PC-3 (cell line): Measurements from ENCODE around the gene GRIK1. TPM values are rescaled to one million over a fixed set of nuclear protein-coding genes. Genes with fewer than 3 reads are reported as not detected.

Source experiments
- ATAC-seq: fragments of 200-7000 bp; cut with Tn5 transposase; 2 replicates; pipeline ENCODE4 v1.9.1; 2020; ENCODE audit warnings: mild to moderate bottlenecking, moderate library complexity
- BruUV-seq: library from RNA; stranded (reverse); fragments of 400-500 nt; replicated peaks from 2 replicates; lab custom pipeline; 2021; lab: Mats Ljungman, UMichigan
- CTCF ChIA-PET: fragments of 300-600 bp; sonication (Branson Sonifier 250); formaldehyde crosslinking; loops from one replicate; lab custom pipeline; 2022; ENCODE audit warnings: antibody characterized with exemption; lab: Charles Lee
- POLR2A ChIA-PET: fragments of 300-600 bp; sonication (Branson Sonifier 250); formaldehyde crosslinking; loops from one replicate; lab custom pipeline; 2022; ENCODE audit warnings: antibody characterized with exemption; ENCODE audit not compliant: unreplicated experiment; lab: Charles Lee
- DNase-seq: peaks from one replicate; pipeline ENCODE4 v3.0.0-alpha.2; 2015
- H2AFZ ChIP-seq: fragments of 300-600 bp; sonication (generic); 2 replicates; pipeline ENCODE4 v1.6.0; 2016; ENCODE audit warnings: antibody characterized with exemption, low read length
- H3F3A ChIP-seq: fragments of 300-600 bp; sonication (generic); one replicate; pipeline ENCODE4 v1.6.0; 2017; ENCODE audit warnings: antibody characterized with exemption, low read length, control low read depth, mild to moderate bottlenecking; ENCODE audit not compliant: unreplicated experiment
- H3K27ac ChIP-seq: fragments of 300-600 bp; sonication (generic); 2 replicates; pipeline ENCODE4 v1.5.1; 2016; ENCODE audit warnings: mild to moderate bottlenecking, low read length
- H3K27me3 ChIP-seq: fragments of 300-600 bp; sonication (generic); 2 replicates; pipeline ENCODE4 v1.6.1; 2016; ENCODE audit warnings: low read length, mixed read lengths
- H3K36me3 ChIP-seq: fragments of 300-600 bp; sonication (generic); 2 replicates; pipeline ENCODE4 v1.6.1; 2016; ENCODE audit warnings: low read depth, mixed run types, low read length, mixed read lengths
- H3K4me1 ChIP-seq: fragments of 300-600 bp; sonication (generic); 2 replicates; pipeline ENCODE4 v1.5.1; 2016; ENCODE audit warnings: low read length; ENCODE audit not compliant: insufficient read depth
- H3K4me2 ChIP-seq: fragments of 300-600 bp; sonication (generic); 2 replicates; pipeline ENCODE4 v1.6.0; 2016; ENCODE audit warnings: low read length
- H3K4me3 ChIP-seq: fragments of 300-600 bp; sonication (generic); 2 replicates; pipeline ENCODE4 v1.5.1; 2016; ENCODE audit warnings: mild to moderate bottlenecking, low read length, mixed read lengths
- H3K79me2 ChIP-seq: fragments of 300-600 bp; sonication (generic); 2 replicates; pipeline ENCODE4 v1.6.1; 2017; ENCODE audit warnings: low read length, mixed read lengths
- H3K9ac ChIP-seq: fragments of 300-600 bp; sonication (generic); 2 replicates; pipeline ENCODE4 v1.6.0; 2016; ENCODE audit warnings: mild to moderate bottlenecking, low read length
- H3K9me2 ChIP-seq: fragments of 300-600 bp; sonication (generic); replicated peaks from 2 replicates; pipeline ENCODE4 v1.6.1; 2016; ENCODE audit warnings: mixed run types, low read length, mixed read lengths
- H3K9me3 ChIP-seq: fragments of 300-600 bp; sonication (generic); 2 replicates; pipeline ENCODE4 v1.6.1; 2016; ENCODE audit warnings: low read length, mixed read lengths
- H4K20me1 ChIP-seq: fragments of 300-600 bp; sonication (generic); 2 replicates; pipeline ENCODE4 v1.6.1; 2016; ENCODE audit warnings: low read length, mixed read lengths
- CTCF ChIP-seq: fragments of 300-600 bp; sonication (generic); conservative IDR thresholded peaks from 2 replicates; pipeline ENCODE4 v1.5.1; 2017; ENCODE audit warnings: antibody characterized with exemption, low read depth, mild to moderate bottlenecking, low read length
- EZH2 ChIP-seq: fragments of 300-600 bp; sonication (generic); IDR thresholded peaks from one replicate; pipeline ENCODE4 v1.6.1; 2017; ENCODE audit warnings: antibody characterized with exemption, mild to moderate bottlenecking, low read length; ENCODE audit not compliant: unreplicated experiment
- EZH2phosphoT487 ChIP-seq: fragments of 300-600 bp; sonication (generic); IDR thresholded peaks from 2 replicates; pipeline ENCODE4 v1.6.1; 2018; ENCODE audit warnings: mild to moderate bottlenecking, antibody characterized with exemption, low read length, borderline replicate concordance
- intact Hi-C: fragments of 100-400 bp; cut with micrococcal nuclease; formaldehyde crosslinking; loops from 2 replicates; pipeline ENCODE4 v1.9.0; 2023
- total RNA-seq: library from RNA; depleted of rRNA; stranded (reverse); fragments of >200 nt; gene quantifications from 2 replicates; pipeline ENCODE4 v1.2.3, GENCODE V29; 2014

The GRIK1 gene
- total RNA-seq, 1 experiment from 2014 or later, result not detected

- no peak overlapping the region for H3K4me2 ChIP-seq
- CTCF ChIA-PET, result no interaction called here
- H3F3A ChIP-seq, result no peaks in the 10 kb centered on the region
- no peaks in the 10 kb centered on the region for H3K79me2 ChIP-seq
- no peak overlapping the region for H2AFZ ChIP-seq
- no peaks in the 10 kb centered on the region for H3K9me2 ChIP-seq
- DNase-seq (no peak), ATAC-seq (no peak)
- H3K9ac ChIP-seq, result no peak overlapping the region
- H3K27me3 ChIP-seq, result peaks cover 54% of the 10 kb centered on the region
- H3K27ac ChIP-seq, result no peak overlapping the region
- intact Hi-C loops, result no loop called here
- H4K20me1 ChIP-seq, result no peaks in the 10 kb centered on the region
- no peak overlapping the region for H3K4me3 ChIP-seq
- TF ChIP-seq CTCF (no peak), EZH2 (no peak)
- H3K4me1 ChIP-seq, result no peaks in the 10 kb centered on the region
- BruUV-seq, result no TSS peak
- POLR2A ChIA-PET, result interaction anchor here (0.5 kb wide), 1 partner anchor 147 kb away, joined by 3 read pairs; no protein-coding TSS in a partner anchor
- no peaks in the 10 kb centered on the region for H3K36me3 ChIP-seq
- no peaks in the 10 kb centered on the region for H3K9me3 ChIP-seq
These were observed 296.5 kb downstream of the GRIK1 start for GRCh38 chr21:29643289-29643688.

DNA sequence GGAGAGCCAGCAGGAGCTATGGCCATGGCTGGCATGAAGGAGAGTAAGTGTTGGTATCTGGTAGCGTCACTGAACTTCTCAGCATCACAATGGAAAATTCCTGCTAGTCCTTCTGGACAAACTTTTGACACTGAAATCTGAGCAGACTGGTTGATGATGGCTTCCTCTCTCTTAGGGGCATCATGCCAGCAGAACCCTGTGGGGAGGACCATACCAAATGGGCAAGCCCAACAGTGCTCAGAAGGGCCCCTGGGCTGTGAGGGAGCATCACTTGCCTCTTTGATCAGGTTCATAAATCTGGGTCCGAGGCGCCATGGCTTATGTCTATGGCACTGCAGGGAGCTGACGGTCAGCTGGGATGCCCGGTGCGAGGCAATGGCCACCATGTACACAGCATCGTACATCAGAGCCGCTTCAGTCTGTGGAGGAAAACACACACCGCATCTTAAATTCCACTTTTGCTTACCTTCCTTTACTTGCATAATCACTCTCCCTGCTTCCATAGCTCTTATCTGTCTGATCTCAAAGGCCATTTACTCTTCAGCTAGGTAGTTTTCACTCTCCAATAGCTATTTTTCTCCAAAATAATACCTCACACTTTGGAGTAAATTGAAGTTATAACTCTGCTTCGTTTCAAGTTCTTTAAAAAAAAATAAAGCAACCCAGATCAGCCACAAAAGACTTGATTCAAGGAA, 297.1 kb downstream of the GRIK1 start:
- H3K27me3 ChIP-seq, result peaks cover 57% of the 10 kb centered on the region
- DNase-seq, result no peak
- H3K79me2 ChIP-seq, result no peaks in the 10 kb centered on the region
- intact Hi-C loops, result no loop called here
- POLR2A ChIA-PET, result no interaction called here
- H3K4me2 ChIP-seq, result no peak overlapping the region
- no peaks in the 10 kb centered on the region for H3K36me3 ChIP-seq
- H3K27ac ChIP-seq, result no peak overlapping the region
- H3K9me2 ChIP-seq, result no peaks in the 10 kb centered on the region
- no peak for ATAC-seq
- CTCF ChIA-PET, result no interaction called here
- H3K4me1 ChIP-seq, result no peaks in the 10 kb centered on the region
- TF ChIP-seq EZH2phosphoT487, result no peak
- no peak for TF ChIP-seq EZH2
- no peak for TF ChIP-seq CTCF
- BruUV-seq, result no TSS peak
- H3K9ac ChIP-seq, result no peak overlapping the region
- no peaks in the 10 kb centered on the region for H3F3A ChIP-seq
- no peaks in the 10 kb centered on the region for H3K9me3 ChIP-seq
- no peaks in the 10 kb centered on the region for H4K20me1 ChIP-seq
- no peak overlapping the region for H2AFZ ChIP-seq
- H3K4me3 ChIP-seq, result no peak overlapping the region

DNA sequence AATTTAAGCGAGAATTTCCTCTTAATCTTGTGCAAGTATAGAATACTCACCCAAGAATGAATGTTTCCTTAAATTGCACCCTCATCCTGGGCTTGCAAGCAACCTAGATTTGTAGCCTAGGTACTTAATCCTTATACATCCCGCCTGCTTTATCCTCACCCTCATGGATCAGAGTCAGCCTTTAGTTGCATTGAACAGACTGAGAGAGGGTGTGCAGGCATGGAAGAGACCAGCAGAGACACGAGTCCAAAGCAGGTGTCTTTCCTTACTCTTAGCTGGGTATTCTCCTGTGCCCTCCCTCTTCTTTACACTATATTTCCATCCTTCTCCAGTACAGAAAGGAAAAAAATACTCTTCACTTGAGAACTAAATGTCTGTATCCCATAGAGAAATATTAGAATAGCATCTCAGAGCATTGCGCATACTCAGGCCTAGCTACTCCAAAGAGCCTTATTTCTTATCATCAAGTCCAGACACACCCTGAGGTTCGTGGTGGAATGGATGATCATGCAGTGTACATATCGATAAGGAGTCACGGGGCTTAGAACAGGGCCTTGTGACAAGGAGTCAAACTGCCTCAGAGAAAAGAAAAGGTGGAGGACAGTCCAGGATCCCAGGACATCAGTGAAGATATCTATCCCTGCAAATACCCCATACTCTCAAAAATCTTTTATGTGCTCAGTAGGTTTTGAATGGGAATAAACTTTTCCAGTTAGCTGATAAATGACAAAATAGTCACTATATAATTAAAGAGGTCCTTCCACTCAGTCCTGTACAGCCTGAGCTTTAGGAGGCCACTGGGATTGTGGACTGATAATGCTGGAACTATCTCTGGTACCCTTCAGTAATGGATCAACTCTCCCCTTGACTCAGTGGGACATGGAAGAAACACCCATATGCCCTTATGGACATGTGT, 297.9 kb downstream of the GRIK1 start:
- no peaks in the 10 kb centered on the region for H3K9me3 ChIP-seq
- no TSS peak for BruUV-seq
- ATAC-seq, result no peak
- no peaks in the 10 kb centered on the region for H3K79me2 ChIP-seq
- no peak overlapping the region for H3K4me2 ChIP-seq
- no peaks in the 10 kb centered on the region for H4K20me1 ChIP-seq
- no peaks in the 10 kb centered on the region for H3K4me1 ChIP-seq
- no peaks in the 10 kb centered on the region for H3K9me2 ChIP-seq
- H3K27me3 ChIP-seq, result peaks cover 63% of the 10 kb centered on the region
- H3K36me3 ChIP-seq, result no peaks in the 10 kb centered on the region
- no peak for DNase-seq
- H3F3A ChIP-seq, result no peaks in the 10 kb centered on the region
- no peak overlapping the region for H3K9ac ChIP-seq
- CTCF ChIA-PET, result no interaction called here
- no peak overlapping the region for H3K27ac ChIP-seq
- TF ChIP-seq EZH2 (no peak), CTCF (no peak), EZH2phosphoT487 (no peak)
- POLR2A ChIA-PET, result no interaction called here
- intact Hi-C loops, result no loop called here
- no peak overlapping the region for H3K4me3 ChIP-seq
- H2AFZ ChIP-seq, result no peak overlapping the region
